Ishikawa (cell line): ENCODE measurements around the gene TRIO.

Experiments
- CEBPB ChIP-seq: IDR thresholded peaks from 2 replicates; pipeline ENCODE4 v1.6.1; 2012
- CREB1 ChIP-seq: IDR thresholded peaks from 2 replicates; pipeline ENCODE4 v1.6.1; 2012; ENCODE audit warnings: low read depth
- EGR1 ChIP-seq: IDR thresholded peaks from 2 replicates; pipeline ENCODE4 v1.6.1; 2012
- EP300 ChIP-seq: IDR thresholded peaks from 2 replicates; pipeline ENCODE4 v1.6.1; 2012; ENCODE audit warnings: borderline replicate concordance
- FOXM1 ChIP-seq: IDR thresholded peaks from 2 replicates; pipeline ENCODE4 v1.6.1; 2012; ENCODE audit warnings: low read depth, borderline replicate concordance
- MAX ChIP-seq: IDR thresholded peaks from 2 replicates; pipeline ENCODE4 v1.6.1; 2012
- NFIC ChIP-seq: IDR thresholded peaks from 2 replicates; pipeline ENCODE4 v1.6.1; 2012
- RAD21 ChIP-seq: IDR thresholded peaks from 2 replicates; pipeline ENCODE4 v1.6.1; 2012; ENCODE audit warnings: low read depth
- REST ChIP-seq: IDR thresholded peaks from 2 replicates; pipeline ENCODE4 v1.6.1; 2012; ENCODE audit warnings: low read depth, mild to moderate bottlenecking
- TAF1 ChIP-seq: IDR thresholded peaks from 2 replicates; pipeline ENCODE4 v1.6.1; 2012; ENCODE audit warnings: low read depth, mild to moderate bottlenecking
- TCF12 ChIP-seq: IDR thresholded peaks from 2 replicates; pipeline ENCODE4 v1.6.1; 2012; ENCODE audit warnings: low read depth
- TEAD4 ChIP-seq: IDR thresholded peaks from 2 replicates; pipeline ENCODE4 v1.6.1; 2012
- USF1 ChIP-seq: IDR thresholded peaks from 2 replicates; pipeline ENCODE4 v1.6.1; 2012
- YY1 ChIP-seq: IDR thresholded peaks from 2 replicates; pipeline ENCODE4 v1.6.1; 2012; ENCODE audit warnings: low read depth
- ZBTB7A ChIP-seq: IDR thresholded peaks from 2 replicates; pipeline ENCODE4 v1.6.1; 2012; ENCODE audit warnings: low read depth

TRIO gene

GRCh38 chr5:14451871-14452270 is 308.7 kb downstream of the TRIO start:
- TF ChIP-seq REST (no peak), USF1 (no peak), RAD21 (no peak), EP300 (no peak), CEBPB (no peak), MAX (no peak), TEAD4 (no peak), FOXM1 (no peak), TAF1 (no peak), CREB1 (no peak), EGR1 (no peak), YY1 (no peak), NFIC (no peak), ZBTB7A (no peak), TCF12 (no peak)

GRCh38 chr5:14452685-14453454 is 309.7 kb downstream of the TRIO start:
- no peak for TF ChIP-seq TCF12
- TF ChIP-seq TAF1: no peak
- TF ChIP-seq NFIC: no peak
- TF ChIP-seq ZBTB7A: no peak
- no peak for TF ChIP-seq CEBPB
- TF ChIP-seq EGR1: no peak
- TF ChIP-seq USF1: no peak
- no peak for TF ChIP-seq EP300
- no peak for TF ChIP-seq MAX
- TF ChIP-seq YY1: no peak
- TF ChIP-seq TEAD4: no peak
- TF ChIP-seq CREB1: no peak
- no peak for TF ChIP-seq REST

GRCh38 chr5:14453481-14453880 is 310.3 kb downstream of the TRIO start:
- TF ChIP-seq EP300 (no peak), MAX (no peak), EGR1 (no peak)

- no peak for TF ChIP-seq EGR1
- no peak for TF ChIP-seq CREB1
- no peak for TF ChIP-seq ZBTB7A
- no peak for TF ChIP-seq YY1
Observed at GRCh38 chr5:14455814-14456321, 312.7 kb downstream of the TRIO start.

GRCh38 chr5:14457476-14457875 is 314.3 kb downstream of the TRIO start:
- TF ChIP-seq CEBPB: no peak
- TF ChIP-seq TAF1: no peak
- no peak for TF ChIP-seq TCF12

GRCh38 chr5:14458414-14458813 is 315.3 kb downstream of the TRIO start:
- TF ChIP-seq EGR1 (no peak), CREB1 (no peak), YY1 (no peak), RAD21 (no peak), USF1 (no peak)
